ENCODE data around the gene C4orf36. TPM values are rescaled to one million over a fixed set of nuclear protein-coding genes. Genes with fewer than 3 reads are reported as not detected.

C4orf36 gene
- total and polyA plus RNA-seq, 2 of the 8 experiments (the other 6 are each of a cell fraction or from before 2014, with no cell fraction given), result 1.2 to 1.5 TPM

DNA sequence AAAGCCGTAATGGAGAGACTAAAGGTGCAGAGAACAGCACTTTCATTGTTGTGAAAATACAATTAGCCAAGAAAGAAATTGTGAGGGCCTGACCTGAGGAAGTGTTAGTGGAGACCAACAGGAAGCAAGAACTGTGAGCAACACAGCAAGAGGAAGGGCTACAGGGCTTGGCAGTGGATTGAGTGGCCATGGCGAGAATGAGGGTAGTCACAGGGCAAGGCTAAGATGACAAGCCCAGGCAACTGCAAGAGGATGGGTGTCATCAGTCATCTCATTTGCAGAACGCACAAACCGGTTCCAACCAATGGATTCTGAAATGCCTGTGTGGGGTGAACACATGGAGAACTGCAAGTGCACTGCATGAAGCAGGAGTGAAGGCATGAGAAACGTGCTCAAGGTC, 46.6 kb downstream of the C4orf36 start:
- H3K4me3 ChIP-seq (ENCODE audit: extremely low read depth in 1 of 4, insufficient read depth in 2 of 4, low read depth in 3 of 4, low read length in 4 of 4), result no peak overlapping the region
- H3K4ac ChIP-seq (replicated peaks; ENCODE audit: insufficient read length, low read depth, low read length), result no peak overlapping the region
- H3K23ac ChIP-seq (ENCODE audit: insufficient read length), result no peak overlapping the region
- H4K20me1 ChIP-seq (replicated peaks in 1 of 2; ENCODE audit: control insufficient read depth in 1 of 2, insufficient read depth in 2 of 2, low read length in 2 of 2), result no peaks in the 10 kb centered on the region
- no peak overlapping the region for H3K4me2 ChIP-seq (ENCODE audit: insufficient read depth in 1 of 2, low read depth in 2 of 2, low read length in 2 of 2)
- CTCF ChIA-PET (ENCODE audit: partially characterized antibody), result interaction anchor here (0.6 to 0.7 kb wide), 3 partner anchors 26 to 526 kb away, joined by 3 to 4 read pairs (median 3); no protein-coding TSS in a partner anchor
- no peak overlapping the region for H4K8ac ChIP-seq (ENCODE audit: extremely low read depth, insufficient read depth, low read length)
- POLR2A ChIA-PET (ENCODE audit: partially characterized antibody), result no interaction called here
- no peak overlapping the region for H4K91ac ChIP-seq (replicated peaks; ENCODE audit: insufficient read length, low read length)
- H3K27me3 ChIP-seq (replicated peaks in 1 of 4; ENCODE audit: control insufficient read depth in 3 of 4, extremely low read depth in 1 of 4, insufficient read depth in 3 of 4, low read length in 3 of 4), result no peaks in the 10 kb centered on the region
- H2BK5ac ChIP-seq (ENCODE audit: low read depth, low read length), result no peak overlapping the region
- no peak overlapping the region for H2BK12ac ChIP-seq (ENCODE audit: low read depth, low read length)
- H3K79me1 ChIP-seq (ENCODE audit: low read depth, low read length), result no peaks in the 10 kb centered on the region
- H3K79me2 ChIP-seq (ENCODE audit: control insufficient read depth in 1 of 2, insufficient read depth in 2 of 2, low read length in 2 of 2), result no peaks in the 10 kb centered on the region
- H3K14ac ChIP-seq (ENCODE audit: insufficient read length), result no peak overlapping the region
- H2AFZ ChIP-seq (ENCODE audit: low read length), result no peak overlapping the region
- FAIRE-seq (no peak), DNase-seq (ENCODE audit: low read depth in 1 of 2, low spot score in 2 of 2) (no peak)
- no peaks in the 10 kb centered on the region for H3K4me1 ChIP-seq (replicated peaks in 1 of 4; ENCODE audit: control insufficient read depth in 3 of 4, insufficient read depth in 4 of 4, low read length in 3 of 4)
- no peak overlapping the region for H2BK20ac ChIP-seq (ENCODE audit: low read length)
- H3K56ac ChIP-seq (replicated peaks; ENCODE audit: insufficient read length, low read depth, low read length), result no peak overlapping the region
- H2BK120ac ChIP-seq (replicated peaks; ENCODE audit: low read depth, low read length), result no peak overlapping the region
- H3K36me3 ChIP-seq (ENCODE audit: control insufficient read depth in 2 of 4, insufficient read depth in 4 of 4, low read length in 3 of 4), result no peaks in the 10 kb centered on the region
- H2AK5ac ChIP-seq (ENCODE audit: low read depth, low read length), result no peak overlapping the region
- 92% methylated on average over 5 of the region's 5 CpGs; no CpG with 5 or more reads in 1 of the 2 experiments for WGBS, 2 experiments (ENCODE audit: extremely low coverage in 1 of 2, insufficient coverage in 1 of 2, insufficient read length in 1 of 2, insufficient replicate concordance in 2 of 2, low coverage in 1 of 2, low lambda C conversion rate in 2 of 2, missing lambda C conversion rate in 1 of 2)
- H3K9ac ChIP-seq (replicated peaks in 1 of 4; ENCODE audit: extremely low read depth in 1 of 4, low read depth in 3 of 4, low read length in 3 of 4), result no peak overlapping the region
- no peak overlapping the region for H3K27ac ChIP-seq (ENCODE audit: low read depth, low read length)
- no peak overlapping the region for H2BK15ac ChIP-seq (ENCODE audit: low read length)
- TF ChIP-seq PHF8 (conservative IDR thresholded peaks at IDR 0.05; ENCODE audit: low read depth, low read length) (no peak), SIRT6 (IDR thresholded peaks at IDR 0.05; ENCODE audit: low read length) (no peak), RFX5 (IDR thresholded peaks at IDR 0.05; ENCODE audit: borderline replicate concordance, low read depth, low read length) (no peak), CREB1 (IDR thresholded peaks at IDR 0.05) (no peak), NANOG (IDR thresholded peaks at IDR 0.05; ENCODE audit: insufficient read depth, low read depth, low read length, poor library complexity, severe bottlenecking) (no peak), HDAC2 (IDR thresholded peaks at IDR 0.05; ENCODE audit: borderline replicate concordance in 1 of 2, low read depth in 2 of 2, low read length in 2 of 2) (no peak), ZNF274 (IDR thresholded peaks at IDR 0.05; ENCODE audit: borderline replicate concordance, extremely low read depth, low read length) (no peak)
- H3K23me2 ChIP-seq (ENCODE audit: low read depth, low read length), result 0 out of 2 replicates have a peak, but pooled peaks cover 1% of the 10 kb centered on the region
- H3K18ac ChIP-seq (ENCODE audit: extremely low read depth, low read length), result no peak overlapping the region
- no peaks in the 10 kb centered on the region for H3K9me3 ChIP-seq (ENCODE audit: insufficient read depth in 2 of 2, low read depth in 1 of 2, low read length in 1 of 2)
- H4K5ac ChIP-seq (ENCODE audit: insufficient read length, low read depth, low read length), result no peak overlapping the region

Data from H1 (cell line).